GM18870 (cell line): ENCODE measurements around the gene CSNK1D.
"Not testable (repeated sequence)": the region's sequence is repeated elsewhere in the genome, so short reads cannot be mapped to it uniquely, and the experiment has no call there.

ENCODE experiments used
- ATAC-seq: cut with Tn5 transposase; IDR thresholded peaks from one replicate; pipeline ENCODE4 v1.9.1; 2021; ENCODE audit warnings: moderate library complexity; ENCODE audit not compliant: unreplicated experiment

The CSNK1D gene

GRCh38 chr17:82275326-82275725 is 1.8 kb upstream of the CSNK1D start:
- no peak for ATAC-seq

GRCh38 chr17:82274134-82275020 is 877 bp upstream of the CSNK1D start:
- no peak for ATAC-seq

- ATAC-seq, result no peak
Measured at GRCh38 chr17:82272495-82273326, 789 bp downstream of the CSNK1D start.

DNA sequence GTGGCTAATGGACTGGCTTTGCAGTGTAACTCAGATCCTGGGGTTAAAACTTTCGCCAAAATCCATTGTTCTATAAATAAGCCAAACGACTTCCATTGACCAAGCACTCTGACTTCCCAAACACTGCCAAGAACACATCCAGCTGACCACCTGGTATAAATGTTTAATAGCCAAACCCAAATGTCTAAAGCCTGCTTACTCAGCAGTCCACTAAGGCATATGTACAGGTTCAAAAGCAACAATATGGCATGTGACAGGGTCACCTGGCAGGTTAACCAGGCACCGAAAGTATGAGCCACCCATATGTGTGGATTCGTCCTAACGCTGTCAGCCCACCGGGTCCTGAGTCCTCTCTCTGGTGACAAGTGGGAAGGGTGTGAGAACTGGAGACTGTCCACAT is 2.1 kb downstream of the CSNK1D start:
- no peak for ATAC-seq

GRCh38 chr17:82270651-82271050 is 2.8 kb downstream of the CSNK1D start:
- ATAC-seq, result no peak

- ATAC-seq, result no peak
Measured at GRCh38 chr17:82269882-82270500, 3.5 kb downstream of the CSNK1D start.

- ATAC-seq, result no peak
Measured at GRCh38 chr17:82269138-82269881, 4.2 kb downstream of the CSNK1D start.

DNA sequence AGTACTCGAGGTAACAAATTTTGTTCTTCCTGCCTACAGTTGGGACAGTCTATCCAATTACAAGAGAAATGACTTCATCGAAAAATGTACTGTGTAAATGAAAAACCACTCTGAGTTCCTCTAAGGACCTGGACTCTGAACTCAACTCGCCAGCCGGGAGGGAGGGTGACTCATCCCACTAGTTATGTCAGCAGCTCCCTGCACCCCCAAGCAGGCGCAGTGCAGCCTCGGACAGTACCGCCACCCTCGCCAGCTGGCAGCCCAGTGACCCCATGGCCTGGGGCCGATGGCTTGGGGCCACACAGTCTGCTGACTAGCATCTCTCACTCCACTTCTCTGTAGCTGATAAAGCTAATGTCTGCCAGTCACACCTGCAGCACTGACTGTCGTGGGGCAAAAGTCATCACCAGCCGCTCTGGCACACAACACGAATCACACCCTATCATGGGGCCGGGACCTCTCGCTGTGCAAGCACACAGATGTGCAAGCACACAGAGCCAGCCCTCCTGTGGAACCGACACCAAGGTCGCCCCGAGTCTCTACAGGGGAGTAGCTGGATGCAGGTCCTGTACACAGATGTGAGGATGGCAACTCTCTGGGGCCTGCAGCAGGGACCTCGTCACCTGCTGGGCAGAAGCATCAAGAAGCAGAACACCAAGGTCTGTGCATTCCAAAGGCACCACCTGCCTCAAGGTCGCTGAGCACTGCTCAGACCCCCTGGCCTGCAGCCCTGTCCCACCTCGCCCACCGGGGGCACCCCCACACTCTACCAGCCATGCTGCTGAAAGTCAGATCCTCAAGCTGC is 5.7 kb downstream of the CSNK1D start:
- no peak for ATAC-seq

- no peak for ATAC-seq
Measured at GRCh38 chr17:82266142-82266541, 7.4 kb downstream of the CSNK1D start.

- no peak for ATAC-seq
Measured at GRCh38 chr17:82263641-82264040, 9.9 kb downstream of the CSNK1D start.

DNA sequence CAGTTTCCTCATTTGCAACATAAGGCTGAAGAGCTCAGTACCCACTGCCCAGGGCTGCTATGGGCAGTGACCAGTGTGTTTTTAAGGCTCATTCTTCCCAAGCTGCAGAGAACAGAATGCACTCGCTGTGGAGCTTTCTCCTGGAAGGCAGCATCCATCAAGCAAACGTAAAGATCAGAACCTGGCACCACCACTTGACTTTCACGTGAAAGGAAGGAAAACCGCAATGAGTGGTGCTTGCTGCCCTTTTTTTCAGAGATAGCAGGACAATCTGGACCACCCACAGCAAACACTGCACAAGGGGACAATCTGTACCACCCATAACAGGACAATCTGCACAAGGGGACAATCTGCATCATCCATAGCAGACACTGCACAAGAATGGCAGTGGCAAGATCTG is 11.2 kb downstream of the CSNK1D start:
- ATAC-seq, result no peak

DNA sequence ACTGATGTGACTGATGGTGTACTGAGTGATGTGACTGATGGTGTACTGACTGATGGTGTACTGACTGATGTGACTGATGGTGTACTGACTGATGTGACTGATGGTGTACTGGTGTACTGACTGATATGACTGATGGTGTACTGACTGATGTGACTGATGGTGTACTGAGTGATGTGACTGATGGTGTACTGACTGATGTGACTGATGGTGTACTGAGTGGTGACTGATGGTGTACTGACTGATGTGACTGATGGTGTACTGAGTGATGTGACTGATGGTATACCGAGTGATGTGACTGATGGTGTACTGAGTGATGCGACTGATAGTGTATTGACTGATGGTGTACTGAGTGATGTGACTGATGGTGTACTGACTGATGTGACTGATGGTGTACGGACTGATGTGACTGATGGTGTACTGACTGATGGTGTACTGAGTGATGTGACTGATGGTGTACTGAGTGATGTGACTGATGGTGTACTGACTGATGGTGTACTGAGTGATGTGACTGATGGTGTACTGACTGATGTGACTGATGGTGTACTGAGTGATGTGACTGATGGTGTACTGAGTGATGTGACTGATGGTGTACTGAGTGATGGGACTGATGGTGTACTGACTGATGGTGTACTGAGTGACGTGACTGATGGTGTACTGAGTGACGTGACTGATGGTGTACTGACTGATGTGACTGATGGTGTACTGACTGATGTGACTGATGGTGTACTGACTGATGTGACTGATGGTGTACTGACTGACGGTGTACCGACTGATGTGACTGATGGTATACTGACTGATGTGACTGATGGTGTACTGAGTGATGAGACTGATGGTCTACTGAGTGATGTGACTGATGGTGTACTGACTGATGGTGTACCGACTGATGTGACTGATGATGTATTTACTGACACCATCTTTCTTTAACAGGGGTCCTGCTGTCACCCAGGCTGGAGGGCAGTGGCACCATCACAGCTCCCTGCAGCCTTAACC is 13.2 kb downstream of the CSNK1D start:
- ATAC-seq, result not testable (repeated sequence)

DNA sequence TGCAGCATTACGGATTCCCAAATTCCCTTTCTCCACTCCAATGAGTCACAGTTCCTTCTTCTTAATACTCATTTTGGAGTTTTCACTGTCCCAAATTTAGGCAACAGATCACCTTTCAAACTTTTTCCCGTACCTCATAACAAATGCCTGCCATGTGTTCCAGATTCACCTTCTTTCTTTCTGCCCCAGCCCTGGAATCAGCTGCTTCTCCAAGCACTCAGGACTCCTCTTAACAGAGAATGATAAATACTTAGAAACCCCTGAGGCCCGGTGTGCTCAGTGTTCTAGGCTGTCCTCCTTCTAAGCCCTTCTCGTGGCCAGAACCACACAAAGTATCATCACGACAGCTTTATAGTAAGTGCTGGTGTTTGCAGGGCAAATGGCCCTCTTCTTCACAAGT is 14.9 kb downstream of the CSNK1D start:
- no peak for ATAC-seq

GRCh38 chr17:82257473-82257872 is 16.0 kb downstream of the CSNK1D start:
- ATAC-seq, result no peak

- no peak for ATAC-seq
Measured at GRCh38 chr17:82256242-82256885, 17.1 kb downstream of the CSNK1D start.

- no peak for ATAC-seq
Measured at GRCh38 chr17:82255402-82255972, 18.0 kb downstream of the CSNK1D start.

GRCh38 chr17:82254746-82255145 is 18.8 kb downstream of the CSNK1D start:
- ATAC-seq, result not testable (repeated sequence)

- ATAC-seq, result not testable (repeated sequence)
Measured at GRCh38 chr17:82254096-82254495, 19.4 kb downstream of the CSNK1D start.
